Measurements from ENCODE around the gene RNU5D-1. TPM values are rescaled to one million over a fixed set of nuclear protein-coding genes. Genes with fewer than 3 reads are reported as not detected.

Gene RNU5D-1
- total and polyA plus RNA-seq, 2 of the 13 experiments (the other 11 are each of a cell fraction or from before 2014, with no cell fraction given): 165 TPM; not detected in 1

DNA sequence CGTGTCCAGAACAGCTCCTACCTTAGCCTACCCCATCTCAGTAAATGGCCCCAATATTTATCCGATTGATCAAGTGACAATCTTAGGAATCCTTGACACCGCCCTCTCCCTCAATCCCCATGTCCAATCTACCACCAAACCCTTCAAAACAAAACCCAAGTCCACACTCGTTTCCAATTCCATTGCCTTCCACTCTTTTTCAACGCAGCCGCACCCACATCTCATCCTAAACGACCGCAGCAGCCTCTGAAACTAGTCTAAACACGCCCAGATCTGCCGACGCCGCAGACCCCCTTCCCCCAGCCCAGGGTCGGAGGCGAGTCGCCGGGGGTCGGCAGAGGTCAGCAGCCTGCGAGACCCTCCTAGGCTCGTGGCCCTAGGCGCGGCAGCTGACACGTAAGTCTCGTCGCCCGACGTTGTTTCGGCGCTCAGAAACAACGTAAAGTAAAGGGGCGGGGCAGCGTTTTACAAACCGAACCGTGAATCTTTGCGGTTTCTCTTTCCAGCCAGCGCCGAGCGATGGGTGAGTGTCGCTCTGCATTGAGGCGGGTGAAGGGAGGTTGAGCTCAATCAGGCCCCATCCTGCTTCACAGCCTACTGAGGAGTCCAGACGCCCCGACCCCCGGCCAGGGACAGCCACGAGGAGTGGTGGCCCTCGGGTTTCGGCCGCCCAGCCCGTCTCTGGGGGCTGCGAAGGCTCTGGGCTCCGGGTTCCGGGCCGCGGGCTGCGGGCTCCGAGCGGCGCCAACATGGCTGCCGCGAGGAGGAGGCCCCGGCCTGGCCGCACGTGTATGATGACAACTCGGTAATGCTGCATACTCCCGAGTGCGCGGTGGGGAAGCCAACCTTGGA lies 44.3 kb upstream of the RNU5D-1 start, which contains the start of gene RPS8 (continued):
- TF ChIP-seq, protein P1, sequence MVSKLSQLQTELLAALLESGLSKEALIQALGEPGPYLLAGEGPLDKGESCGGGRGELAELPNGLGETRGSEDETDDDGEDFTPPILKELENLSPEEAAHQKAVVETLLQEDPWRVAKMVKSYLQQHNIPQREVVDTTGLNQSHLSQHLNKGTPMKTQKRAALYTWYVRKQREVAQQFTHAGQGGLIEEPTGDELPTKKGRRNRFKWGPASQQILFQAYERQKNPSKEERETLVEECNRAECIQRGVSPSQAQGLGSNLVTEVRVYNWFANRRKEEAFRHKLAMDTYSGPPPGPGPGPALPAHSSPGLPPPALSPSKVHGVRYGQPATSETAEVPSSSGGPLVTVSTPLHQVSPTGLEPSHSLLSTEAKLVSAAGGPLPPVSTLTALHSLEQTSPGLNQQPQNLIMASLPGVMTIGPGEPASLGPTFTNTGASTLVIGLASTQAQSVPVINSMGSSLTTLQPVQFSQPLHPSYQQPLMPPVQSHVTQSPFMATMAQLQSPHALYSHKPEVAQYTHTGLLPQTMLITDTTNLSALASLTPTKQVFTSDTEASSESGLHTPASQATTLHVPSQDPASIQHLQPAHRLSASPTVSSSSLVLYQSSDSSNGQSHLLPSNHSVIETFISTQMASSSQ (IDR thresholded peaks at IDR 0.05; ENCODE audit: low read depth): no peak
- TF ChIP-seq, protein P1 (CRISPR knock-in tag; IDR thresholded peaks at IDR 0.05; ENCODE audit: borderline replicate concordance): no peak; the same call in 1 of the 2 replicates
- TF ChIP-seq, protein P2, sequence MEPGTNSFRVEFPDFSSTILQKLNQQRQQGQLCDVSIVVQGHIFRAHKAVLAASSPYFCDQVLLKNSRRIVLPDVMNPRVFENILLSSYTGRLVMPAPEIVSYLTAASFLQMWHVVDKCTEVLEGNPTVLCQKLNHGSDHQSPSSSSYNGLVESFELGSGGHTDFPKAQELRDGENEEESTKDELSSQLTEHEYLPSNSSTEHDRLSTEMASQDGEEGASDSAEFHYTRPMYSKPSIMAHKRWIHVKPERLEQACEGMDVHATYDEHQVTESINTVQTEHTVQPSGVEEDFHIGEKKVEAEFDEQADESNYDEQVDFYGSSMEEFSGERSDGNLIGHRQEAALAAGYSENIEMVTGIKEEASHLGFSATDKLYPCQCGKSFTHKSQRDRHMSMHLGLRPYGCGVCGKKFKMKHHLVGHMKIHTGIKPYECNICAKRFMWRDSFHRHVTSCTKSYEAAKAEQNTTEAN (CRISPR knock-in tag; conservative IDR thresholded peaks at IDR 0.05): peak; percentile 78
- TF ChIP-seq ZNF629 (CRISPR knock-in tag; conservative IDR thresholded peaks at IDR 0.05): no peak; the same call in 1 of the 2 replicates
- TF ChIP-seq SMAD3 (CRISPR knock-in tag; IDR thresholded peaks at IDR 0.05): 0 out of 2 replicates have a peak, but pooled peaks have one; percentile 40
- no peak for TF ChIP-seq ZNF780A (CRISPR knock-in tag; IDR thresholded peaks at IDR 0.05)
- peak; percentile 99 for TF ChIP-seq ATF1 (CRISPR knock-in tag; IDR thresholded peaks at IDR 0.05)
- TF ChIP-seq PAWR (CRISPR knock-in tag; IDR thresholded peaks at IDR 0.05; ENCODE audit: borderline replicate concordance): peak; percentile 60; the same call in 1 of the 2 replicates
- TF ChIP-seq ZBTB3 (CRISPR knock-in tag; IDR thresholded peaks at IDR 0.05; ENCODE audit: borderline replicate concordance, low read depth): 0 out of 2 replicates have a peak, but pooled peaks have one; percentile 88
- peak; percentile 57; the same call in 1 of the 2 replicates for TF ChIP-seq NFYC (CRISPR knock-in tag; IDR thresholded peaks at IDR 0.05)
- peak; percentile 58 for TF ChIP-seq NCOA2 (CRISPR knock-in tag; IDR thresholded peaks at IDR 0.05)
- TF ChIP-seq ZNF761 (CRISPR knock-in tag; conservative IDR thresholded peaks at IDR 0.05): 0 out of 2 replicates have a peak, but pooled peaks have one; percentile 55
- TF ChIP-seq ZKSCAN5 (CRISPR knock-in tag; IDR thresholded peaks at IDR 0.05): no peak; the same call in 1 of the 2 replicates
- TF ChIP-seq, protein P3, sequence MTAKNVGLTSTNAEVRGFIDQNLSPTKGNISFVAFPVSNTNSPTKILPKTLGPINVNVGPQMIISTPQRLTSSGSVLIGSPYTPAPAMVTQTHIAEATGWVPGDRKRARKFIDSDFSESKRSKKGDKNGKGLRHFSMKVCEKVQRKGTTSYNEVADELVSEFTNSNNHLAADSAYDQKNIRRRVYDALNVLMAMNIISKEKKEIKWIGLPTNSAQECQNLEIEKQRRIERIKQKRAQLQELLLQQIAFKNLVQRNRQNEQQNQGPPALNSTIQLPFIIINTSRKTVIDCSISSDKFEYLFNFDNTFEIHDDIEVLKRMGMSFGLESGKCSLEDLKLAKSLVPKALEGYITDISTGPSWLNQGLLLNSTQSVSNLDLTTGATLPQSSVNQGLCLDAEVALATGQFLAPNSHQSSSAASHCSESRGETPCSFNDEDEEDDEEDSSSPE (CRISPR knock-in tag; IDR thresholded peaks at IDR 0.05): peak; percentile 64
- TF ChIP-seq ZNF20 (CRISPR knock-in tag; IDR thresholded peaks at IDR 0.05): no peak
- no peak for TF ChIP-seq ZNF496 (CRISPR knock-in tag; IDR thresholded peaks at IDR 0.05; ENCODE audit: insufficient replicate concordance)
- TF ChIP-seq, protein P4, sequence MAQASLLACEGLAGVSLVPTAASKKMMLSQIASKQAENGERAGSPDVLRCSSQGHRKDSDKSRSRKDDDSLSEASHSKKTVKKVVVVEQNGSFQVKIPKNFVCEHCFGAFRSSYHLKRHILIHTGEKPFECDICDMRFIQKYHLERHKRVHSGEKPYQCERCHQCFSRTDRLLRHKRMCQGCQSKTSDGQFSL (CRISPR knock-in tag; IDR thresholded peaks at IDR 0.05): 0 out of 2 replicates have a peak, but pooled peaks have one; percentile 16
- TF ChIP-seq, protein P5, sequence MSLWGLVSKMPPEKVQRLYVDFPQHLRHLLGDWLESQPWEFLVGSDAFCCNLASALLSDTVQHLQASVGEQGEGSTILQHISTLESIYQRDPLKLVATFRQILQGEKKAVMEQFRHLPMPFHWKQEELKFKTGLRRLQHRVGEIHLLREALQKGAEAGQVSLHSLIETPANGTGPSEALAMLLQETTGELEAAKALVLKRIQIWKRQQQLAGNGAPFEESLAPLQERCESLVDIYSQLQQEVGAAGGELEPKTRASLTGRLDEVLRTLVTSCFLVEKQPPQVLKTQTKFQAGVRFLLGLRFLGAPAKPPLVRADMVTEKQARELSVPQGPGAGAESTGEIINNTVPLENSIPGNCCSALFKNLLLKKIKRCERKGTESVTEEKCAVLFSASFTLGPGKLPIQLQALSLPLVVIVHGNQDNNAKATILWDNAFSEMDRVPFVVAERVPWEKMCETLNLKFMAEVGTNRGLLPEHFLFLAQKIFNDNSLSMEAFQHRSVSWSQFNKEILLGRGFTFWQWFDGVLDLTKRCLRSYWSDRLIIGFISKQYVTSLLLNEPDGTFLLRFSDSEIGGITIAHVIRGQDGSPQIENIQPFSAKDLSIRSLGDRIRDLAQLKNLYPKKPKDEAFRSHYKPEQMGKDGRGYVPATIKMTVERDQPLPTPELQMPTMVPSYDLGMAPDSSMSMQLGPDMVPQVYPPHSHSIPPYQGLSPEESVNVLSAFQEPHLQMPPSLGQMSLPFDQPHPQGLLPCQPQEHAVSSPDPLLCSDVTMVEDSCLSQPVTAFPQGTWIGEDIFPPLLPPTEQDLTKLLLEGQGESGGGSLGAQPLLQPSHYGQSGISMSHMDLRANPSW (CRISPR knock-in tag; IDR thresholded peaks at IDR 0.05; ENCODE audit: borderline replicate concordance): peak; percentile 57; the same call in 1 of the 2 replicates
- TF ChIP-seq ZNF33B (CRISPR knock-in tag; IDR thresholded peaks at IDR 0.05): no peak

All from HepG2 (cell line).